GM19239 (cell line): ENCODE results near the gene PLA2G2D.

Source experiments
- DNase-seq: peaks from one replicate; pipeline ENCODE4 v3.0.0; 2011; ENCODE audit warnings: low spot score; ENCODE audit not compliant: insufficient read length
- FAIRE-seq: peaks from 2 replicates; lab custom pipeline; 2011; peaks lifted over from hg19 to GRCh38; lab: Jason Lieb, UNC

PLA2G2D gene

DNA sequence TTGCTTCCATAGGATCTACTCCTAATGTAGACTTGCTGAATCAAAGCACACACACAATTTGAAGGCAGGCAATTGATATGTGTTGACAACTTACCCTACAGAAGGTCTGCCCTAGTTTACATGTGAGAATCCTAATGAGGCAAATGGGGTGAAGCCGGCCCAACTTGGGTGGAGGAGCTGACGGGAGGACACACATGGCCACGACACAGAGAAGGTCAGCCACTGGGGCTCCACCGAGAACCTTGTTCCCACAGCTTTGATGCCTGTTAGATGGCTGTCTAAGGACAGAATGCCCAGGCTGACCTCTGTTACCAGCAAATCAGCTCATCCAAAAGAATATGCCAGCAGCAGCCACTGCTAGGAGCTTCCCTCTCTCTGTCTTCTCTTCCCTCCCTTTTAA lies 1.5 kb upstream of the PLA2G2D start:
- FAIRE-seq = no peak

DNA sequence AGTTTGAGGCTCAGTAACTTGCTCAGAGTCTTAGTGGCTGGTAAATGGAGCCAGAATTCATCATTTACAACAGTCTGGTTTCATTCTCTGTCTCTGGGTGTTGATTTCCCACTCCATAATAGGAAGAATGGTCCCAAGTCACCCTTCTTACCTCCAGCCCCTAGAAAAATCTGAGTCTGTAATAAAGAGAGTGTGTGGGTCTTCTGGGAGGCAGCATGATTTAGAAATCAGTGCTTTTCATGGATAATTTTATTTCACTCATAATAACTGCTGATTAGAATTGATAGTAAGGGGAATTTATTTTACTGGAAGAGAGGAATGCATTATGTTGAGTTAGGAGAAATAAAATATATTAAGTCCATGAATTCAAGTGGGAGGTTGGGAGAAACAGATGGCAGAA lies 2.1 kb downstream of the PLA2G2D start:
- DNase-seq (no peak), FAIRE-seq (no peak)

More for the DNA sequence above, 1.5 kb upstream of the PLA2G2D start:
- no peak for DNase-seq

DNA sequence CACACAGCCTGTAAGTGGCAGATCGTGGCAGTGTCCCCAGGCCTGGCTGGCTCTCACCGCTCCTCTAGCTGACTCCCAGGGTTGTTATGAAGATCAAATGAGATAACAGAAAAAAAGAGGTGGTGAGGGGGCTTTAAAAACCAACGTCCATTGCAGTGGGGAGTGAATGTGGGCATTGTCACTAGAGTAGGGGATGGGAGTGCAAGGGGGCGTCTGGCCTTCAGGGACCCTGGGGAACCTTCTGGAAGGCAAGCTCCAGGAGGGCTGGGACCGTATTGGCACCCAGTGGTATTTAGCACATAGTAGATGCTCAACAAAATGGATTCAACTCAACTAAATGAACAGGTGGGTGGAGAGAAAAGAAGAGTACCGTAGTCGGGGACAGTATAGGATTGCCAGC lies 3.4 kb downstream of the PLA2G2D start:
- FAIRE-seq (no peak), DNase-seq (no peak)

- FAIRE-seq (no peak), DNase-seq (no peak)
These were observed 3.9 kb downstream of the PLA2G2D start for GRCh38 chr1:20115479-20115878.

- FAIRE-seq = no peak
These were observed 5.2 kb downstream of the PLA2G2D start for GRCh38 chr1:20114021-20114648.

DNA sequence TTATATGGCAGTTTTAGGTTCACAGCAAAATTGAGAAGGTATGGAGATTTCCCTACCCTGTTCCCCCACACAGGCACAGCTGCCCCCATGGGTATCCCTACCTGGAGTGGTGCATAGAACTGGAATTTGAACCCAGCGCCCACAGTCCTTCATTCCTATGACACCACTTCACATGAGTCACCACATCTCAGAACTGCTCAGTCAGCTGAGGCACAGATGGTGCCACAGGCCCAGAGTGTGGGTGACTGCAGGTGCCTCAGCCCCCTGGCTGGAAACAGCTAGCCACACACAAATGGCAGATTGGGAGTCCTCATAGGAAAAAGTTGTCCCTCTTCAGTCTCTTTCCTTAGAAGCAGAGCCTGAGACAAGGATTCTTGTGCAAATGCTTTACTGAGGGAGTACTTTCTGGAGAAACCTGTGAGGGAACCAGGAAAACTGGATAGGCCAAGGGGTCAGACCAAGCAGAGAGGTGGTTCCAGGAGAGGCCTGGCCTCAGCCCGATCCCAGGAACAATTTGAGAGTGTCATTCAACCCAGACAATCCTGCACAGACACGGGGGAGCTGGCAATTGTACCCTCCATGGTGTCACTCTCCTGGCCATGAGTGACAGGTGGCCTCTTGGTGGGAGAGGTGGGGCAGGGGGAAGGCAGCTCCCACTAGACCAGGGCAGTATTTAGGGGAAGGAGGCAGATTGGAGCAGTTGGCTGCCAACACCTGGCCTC lies 6.9 kb downstream of the PLA2G2D start:
- DNase-seq (no peak), FAIRE-seq (no peak)

More at GRCh38 chr1:20114021-20114648, 5.2 kb downstream of the PLA2G2D start:
- no peak for DNase-seq

DNA sequence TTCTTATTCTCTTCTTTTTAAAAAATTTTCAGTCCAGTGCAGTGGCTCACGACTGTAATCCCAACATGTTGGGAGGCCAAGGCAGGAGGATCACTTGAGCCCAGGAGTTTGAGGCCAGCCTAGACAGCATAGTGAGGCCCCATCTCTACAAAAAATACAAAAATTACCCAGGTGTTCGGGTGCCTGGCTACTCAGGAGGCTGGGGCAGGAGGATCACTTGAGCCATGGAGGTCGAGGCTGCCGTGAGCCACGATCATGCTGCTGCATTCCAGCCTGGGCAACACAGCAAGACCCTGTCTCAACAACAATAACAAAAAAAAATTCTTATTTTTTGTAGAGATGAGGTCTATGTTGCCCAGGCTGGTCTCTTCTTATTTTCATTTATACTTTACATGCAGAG lies 7.9 kb downstream of the PLA2G2D start:
- DNase-seq (no peak), FAIRE-seq (no peak)

DNA sequence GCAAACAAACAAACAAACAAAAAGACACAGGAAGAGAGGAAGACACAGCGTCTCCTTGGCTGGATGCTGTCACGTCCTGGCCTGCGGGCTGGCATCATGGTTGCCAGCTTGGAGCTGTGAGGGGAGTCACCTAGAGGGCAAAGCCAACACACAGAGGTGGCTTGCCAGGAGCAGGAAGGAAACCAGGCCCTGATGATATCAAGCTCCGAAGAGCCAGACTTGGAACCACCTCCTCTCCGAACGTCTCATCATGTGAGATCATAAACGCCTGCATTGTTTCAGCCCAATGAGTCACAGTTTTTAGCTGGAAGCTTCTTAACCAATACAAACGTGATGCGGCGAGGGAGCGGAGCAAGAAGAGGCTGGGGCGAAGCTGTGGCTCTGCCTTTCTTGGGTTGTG lies 8.7 kb downstream of the PLA2G2D start:
- no peak for DNase-seq
- no peak for FAIRE-seq

DNA sequence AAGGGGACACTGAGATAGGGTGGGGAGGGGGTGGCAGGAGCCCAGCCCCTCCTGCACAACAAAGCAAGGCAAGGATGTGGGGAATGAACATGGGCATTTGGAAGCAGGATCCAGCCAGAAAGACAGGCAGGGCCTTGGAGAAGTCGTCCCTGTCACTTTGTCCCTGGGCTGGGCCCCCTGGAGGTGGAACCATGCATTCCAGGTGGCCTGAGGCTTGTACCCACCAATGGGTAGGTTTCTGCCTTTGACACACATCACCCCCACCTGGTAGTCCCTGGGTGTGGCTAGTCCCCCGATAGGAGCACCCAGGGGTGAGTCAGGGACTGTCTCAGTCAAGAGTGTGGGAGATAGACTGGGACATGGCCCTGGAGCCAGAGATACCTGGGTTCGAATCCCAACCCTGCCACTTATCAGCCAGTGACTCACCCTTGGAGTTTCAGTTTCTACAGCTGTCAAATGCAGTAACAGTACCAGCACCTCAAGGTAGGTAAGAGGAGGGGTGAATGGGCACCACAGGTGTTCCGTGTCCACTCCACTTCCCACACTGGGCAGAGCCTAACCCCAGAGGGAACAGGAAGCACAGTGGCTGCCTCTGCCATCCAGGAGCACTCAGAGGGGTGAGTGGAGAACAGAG lies 10.0 kb downstream of the PLA2G2D start:
- DNase-seq (no peak), FAIRE-seq (no peak)

DNA sequence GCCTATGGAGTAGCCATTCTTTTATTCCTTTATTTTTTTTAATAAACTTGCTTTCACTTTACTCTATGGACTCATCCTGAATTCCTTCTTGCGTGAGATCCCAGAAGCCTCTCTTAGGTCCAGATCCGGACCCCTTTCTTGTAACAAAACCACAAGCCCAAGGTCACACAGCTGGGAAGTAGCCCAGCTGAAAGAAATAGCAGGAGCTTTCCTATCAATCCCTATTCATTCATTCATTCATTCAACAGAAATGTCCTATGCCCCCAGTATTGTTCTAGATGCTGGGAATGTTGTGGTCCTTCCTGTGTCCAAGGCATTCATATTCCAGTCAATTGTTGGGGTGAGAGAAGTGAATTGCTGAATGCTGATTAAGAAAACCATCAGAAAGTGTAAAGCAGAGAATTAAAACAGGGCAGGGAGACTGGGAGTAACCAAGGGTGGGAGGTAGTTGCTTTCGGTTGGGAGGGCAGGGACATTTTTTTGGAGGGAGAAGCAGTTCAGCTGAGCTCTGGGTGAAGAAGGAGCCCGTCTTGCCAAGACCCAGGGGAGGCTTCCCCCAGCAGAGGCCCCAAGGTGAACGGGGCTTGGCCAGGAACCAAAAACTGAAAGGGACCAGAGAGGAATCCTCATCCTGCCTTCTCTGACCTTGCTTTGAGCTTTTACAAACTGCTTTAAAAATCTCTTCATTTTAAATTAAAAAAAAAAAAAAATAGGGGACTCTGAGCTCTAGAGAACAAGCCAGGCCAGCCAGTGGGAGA lies 10.8 kb downstream of the PLA2G2D start:
- DNase-seq (no peak), FAIRE-seq (no peak)

DNA sequence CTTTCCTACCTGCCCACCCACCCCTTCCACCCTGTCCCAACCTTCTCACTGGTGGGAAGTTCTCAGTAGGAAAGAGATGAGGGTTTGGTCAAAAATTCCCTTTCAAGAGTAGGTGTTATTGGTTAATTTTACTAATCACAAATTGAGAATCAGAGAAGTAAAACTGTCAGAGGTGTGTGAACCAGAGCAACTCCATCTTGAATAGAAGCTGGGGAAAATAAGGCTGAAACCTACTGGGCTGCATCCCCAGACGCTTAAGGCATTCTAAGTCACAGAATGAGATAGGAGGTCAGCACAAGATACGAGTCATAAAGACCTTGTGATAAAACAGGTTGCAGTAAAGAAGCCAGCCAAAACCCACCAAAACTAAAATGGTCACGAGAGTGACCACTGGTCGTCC lies 11.5 kb downstream of the PLA2G2D start:
- FAIRE-seq (no peak), DNase-seq (no peak)

GRCh38 chr1:20107351-20107750 lies 12.0 kb downstream of the PLA2G2D start:
- no peak for DNase-seq
- no peak for FAIRE-seq

DNA sequence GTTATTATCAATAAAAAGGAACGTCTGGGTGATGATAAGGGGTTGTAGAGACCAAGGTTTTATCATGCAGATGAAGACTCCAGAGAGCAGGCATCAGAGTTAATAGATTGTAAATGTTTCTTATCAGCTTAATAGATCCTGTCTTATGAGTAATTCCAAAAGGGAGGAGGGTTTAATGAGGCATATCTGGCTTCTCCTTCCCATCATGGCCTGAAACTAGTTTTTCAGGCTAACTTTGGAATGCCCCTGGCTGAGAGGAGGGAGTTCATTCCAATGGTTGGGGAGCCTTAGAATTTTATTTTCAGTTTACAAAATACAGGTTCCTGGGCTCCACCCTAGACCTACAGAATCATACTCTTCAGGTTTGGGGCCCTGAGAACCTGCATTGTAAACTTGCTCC lies 13.5 kb downstream of the PLA2G2D start:
- FAIRE-seq (no peak), DNase-seq (no peak)

GRCh38 chr1:20102875-20103274 lies 16.5 kb downstream of the PLA2G2D start:
- FAIRE-seq (no peak), DNase-seq (no peak)

DNA sequence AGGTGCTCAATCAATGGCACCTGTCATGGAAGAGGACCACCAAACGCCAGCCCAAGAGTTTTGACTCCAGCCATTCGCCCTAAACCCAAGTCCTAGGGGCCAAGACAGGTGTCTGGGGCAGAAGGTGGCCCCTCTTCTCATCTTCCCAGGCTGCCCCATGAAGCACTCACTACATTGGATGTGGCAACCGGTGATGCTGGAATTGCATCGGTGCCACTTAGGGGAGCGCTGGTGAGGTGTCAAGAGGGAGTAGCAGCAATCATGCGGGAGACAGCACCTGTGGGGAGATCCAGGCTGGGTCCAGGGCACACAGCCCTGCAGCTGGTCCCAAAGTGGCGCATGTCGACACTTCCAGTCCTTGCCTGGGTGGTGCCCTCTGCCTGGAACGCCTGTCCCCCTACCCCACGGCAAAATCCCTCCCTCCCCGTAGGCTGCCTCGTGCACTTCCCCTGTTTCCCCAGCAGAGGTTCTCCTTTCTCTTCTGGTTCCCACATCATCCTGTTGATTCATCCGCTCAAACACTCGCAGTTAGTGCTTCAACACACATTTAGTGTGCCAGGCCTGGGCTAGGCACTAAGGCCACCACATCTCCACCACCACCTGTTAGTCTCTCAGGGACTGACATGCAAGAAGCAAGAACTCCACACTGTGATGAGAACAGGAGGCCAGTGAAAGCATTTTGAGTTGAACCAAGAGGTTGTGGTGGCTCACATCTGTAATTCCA lies 18.5 kb downstream of the PLA2G2D start:
- DNase-seq (peak; percentile 40), FAIRE-seq (peak; percentile 39)

DNA sequence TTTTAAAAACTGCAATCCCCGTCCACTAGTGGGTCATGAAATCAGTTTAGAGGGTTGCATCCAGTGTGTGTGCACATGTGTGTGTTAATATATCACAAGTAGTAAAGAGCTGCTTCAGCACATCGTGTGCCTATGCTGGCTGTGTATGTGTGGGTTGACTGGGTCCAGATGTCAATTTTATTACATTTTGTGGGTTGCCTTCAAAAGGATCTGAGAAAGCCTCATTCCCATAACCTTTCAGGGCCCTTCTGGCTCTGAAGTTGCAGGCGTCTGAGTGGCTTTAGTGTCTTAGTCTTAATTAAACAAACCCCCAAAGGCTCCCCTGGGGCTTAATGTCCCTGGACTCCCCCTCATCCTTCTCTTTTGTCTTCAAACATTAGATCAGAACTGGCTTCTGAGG lies 19.8 kb downstream of the PLA2G2D start:
- FAIRE-seq = no peak
- DNase-seq = no peak

- DNase-seq = no peak
- no peak for FAIRE-seq
These were observed 22.4 kb downstream of the PLA2G2D start for GRCh38 chr1:20096840-20097447.

GRCh38 chr1:20095564-20096434 lies 23.5 kb downstream of the PLA2G2D start:
- FAIRE-seq = no peak
- DNase-seq = no peak

DNA sequence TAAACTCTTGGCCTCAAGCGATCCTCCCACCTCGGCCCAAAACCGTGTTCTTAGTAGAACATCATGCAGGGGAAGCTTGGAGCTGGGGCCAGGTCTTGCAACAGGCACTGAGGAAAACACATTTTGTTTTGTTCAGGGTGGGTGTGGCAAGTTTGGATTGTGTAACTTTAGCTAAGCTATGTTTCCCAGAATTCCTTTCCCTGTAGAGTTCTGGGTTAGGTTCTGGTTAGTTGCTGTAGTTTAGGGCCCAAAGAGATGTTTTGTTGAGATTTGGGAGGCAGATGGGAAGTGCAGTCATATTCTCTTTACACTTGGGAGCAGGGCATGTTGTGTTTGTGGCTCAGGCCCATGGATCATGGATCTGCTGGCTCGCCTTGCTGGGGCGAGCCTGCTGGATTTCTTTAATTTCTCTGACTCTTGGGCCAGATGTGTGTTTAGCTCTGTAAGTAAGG lies 25.4 kb downstream of the PLA2G2D start:
- FAIRE-seq = no peak
- DNase-seq = no peak
